Neural crest cell (in vitro differentiated cells): Measurements from ENCODE around the gene ANXA6. TPM values are rescaled to one million over a fixed set of nuclear protein-coding genes. Genes with fewer than 3 reads are reported as not detected.

Experiments used
- DNase-seq: peaks from one replicate; pipeline ENCODE4 v3.0.0; 2021; ENCODE audit warnings: low read depth, mixed read lengths, low spot score
- H3K27ac Mint-ChIP-seq: one replicate; pipeline ENCODE4 v1.8.0; 2021; ENCODE audit warnings: mild to moderate bottlenecking, mixed read lengths; ENCODE audit not compliant: unreplicated experiment
- H3K27me3 Mint-ChIP-seq: 2 replicates; pipeline ENCODE4 v1.8.0; 2021; ENCODE audit warnings: low read depth, mild to moderate bottlenecking, mixed read lengths
- H3K36me3 Mint-ChIP-seq: 2 replicates; pipeline ENCODE4 v1.8.0; 2021; ENCODE audit warnings: low read depth, mild to moderate bottlenecking, mixed read lengths
- H3K4me1 Mint-ChIP-seq: 2 replicates; pipeline ENCODE4 v1.8.0; 2021; ENCODE audit warnings: mixed read lengths
- H3K4me3 Mint-ChIP-seq: one replicate; pipeline ENCODE4 v1.8.0; 2021; ENCODE audit warnings: mild to moderate bottlenecking, mixed read lengths
- H3K9me3 Mint-ChIP-seq: 2 replicates; pipeline ENCODE4 v1.8.0; 2021; ENCODE audit warnings: mixed read lengths
- total RNA-seq: library from RNA; stranded (reverse); gene quantifications from 2 replicates; pipeline ENCODE4 v1.2.1, GENCODE V29; 2021
- TF ChIP-seq, protein P1 (sequence below): fragments of 200-600 bp; sonication (generic); conservative IDR thresholded peaks from 2 replicates; pipeline ENCODE4 v1.5.0; 2021; ENCODE audit warnings: antibody characterized with exemption, mild to moderate bottlenecking

ANXA6 gene
- total RNA-seq, 1 donor from 2014 or later = 151 TPM

DNA sequence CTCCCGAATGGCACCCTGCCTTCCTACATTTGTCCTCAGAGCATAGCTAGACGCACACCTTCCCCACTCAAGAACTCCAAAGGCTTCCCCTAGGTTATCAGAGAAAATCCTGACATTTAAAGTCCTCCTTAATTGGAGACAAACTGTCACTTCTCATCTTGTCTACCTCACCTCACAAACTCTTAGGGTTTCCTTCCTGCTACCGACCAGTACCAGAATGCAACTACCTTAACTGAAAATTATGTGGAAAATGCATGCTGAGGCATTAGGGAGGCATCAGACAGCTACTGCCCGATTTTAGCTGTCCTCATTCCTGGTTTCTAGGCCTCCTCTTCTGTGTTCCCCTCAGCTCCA, 58.8 kb downstream of the ANXA6 start:
- Mint-ChIP-seq H3K27ac (peak overlapping the region; percentile 38), H3K27me3 (peaks cover 4% of the 10 kb centered on the region), H3K4me3 (no peak overlapping the region), H3K4me1 (peaks cover 19% of the 10 kb centered on the region), H3K9me3 (no peaks in the 10 kb centered on the region), H3K36me3 (peaks cover 5% of the 10 kb centered on the region)
- TF ChIP-seq, protein P1, sequence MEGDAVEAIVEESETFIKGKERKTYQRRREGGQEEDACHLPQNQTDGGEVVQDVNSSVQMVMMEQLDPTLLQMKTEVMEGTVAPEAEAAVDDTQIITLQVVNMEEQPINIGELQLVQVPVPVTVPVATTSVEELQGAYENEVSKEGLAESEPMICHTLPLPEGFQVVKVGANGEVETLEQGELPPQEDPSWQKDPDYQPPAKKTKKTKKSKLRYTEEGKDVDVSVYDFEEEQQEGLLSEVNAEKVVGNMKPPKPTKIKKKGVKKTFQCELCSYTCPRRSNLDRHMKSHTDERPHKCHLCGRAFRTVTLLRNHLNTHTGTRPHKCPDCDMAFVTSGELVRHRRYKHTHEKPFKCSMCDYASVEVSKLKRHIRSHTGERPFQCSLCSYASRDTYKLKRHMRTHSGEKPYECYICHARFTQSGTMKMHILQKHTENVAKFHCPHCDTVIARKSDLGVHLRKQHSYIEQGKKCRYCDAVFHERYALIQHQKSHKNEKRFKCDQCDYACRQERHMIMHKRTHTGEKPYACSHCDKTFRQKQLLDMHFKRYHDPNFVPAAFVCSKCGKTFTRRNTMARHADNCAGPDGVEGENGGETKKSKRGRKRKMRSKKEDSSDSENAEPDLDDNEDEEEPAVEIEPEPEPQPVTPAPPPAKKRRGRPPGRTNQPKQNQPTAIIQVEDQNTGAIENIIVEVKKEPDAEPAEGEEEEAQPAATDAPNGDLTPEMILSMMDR = no peak
- no peak for DNase-seq

DNA sequence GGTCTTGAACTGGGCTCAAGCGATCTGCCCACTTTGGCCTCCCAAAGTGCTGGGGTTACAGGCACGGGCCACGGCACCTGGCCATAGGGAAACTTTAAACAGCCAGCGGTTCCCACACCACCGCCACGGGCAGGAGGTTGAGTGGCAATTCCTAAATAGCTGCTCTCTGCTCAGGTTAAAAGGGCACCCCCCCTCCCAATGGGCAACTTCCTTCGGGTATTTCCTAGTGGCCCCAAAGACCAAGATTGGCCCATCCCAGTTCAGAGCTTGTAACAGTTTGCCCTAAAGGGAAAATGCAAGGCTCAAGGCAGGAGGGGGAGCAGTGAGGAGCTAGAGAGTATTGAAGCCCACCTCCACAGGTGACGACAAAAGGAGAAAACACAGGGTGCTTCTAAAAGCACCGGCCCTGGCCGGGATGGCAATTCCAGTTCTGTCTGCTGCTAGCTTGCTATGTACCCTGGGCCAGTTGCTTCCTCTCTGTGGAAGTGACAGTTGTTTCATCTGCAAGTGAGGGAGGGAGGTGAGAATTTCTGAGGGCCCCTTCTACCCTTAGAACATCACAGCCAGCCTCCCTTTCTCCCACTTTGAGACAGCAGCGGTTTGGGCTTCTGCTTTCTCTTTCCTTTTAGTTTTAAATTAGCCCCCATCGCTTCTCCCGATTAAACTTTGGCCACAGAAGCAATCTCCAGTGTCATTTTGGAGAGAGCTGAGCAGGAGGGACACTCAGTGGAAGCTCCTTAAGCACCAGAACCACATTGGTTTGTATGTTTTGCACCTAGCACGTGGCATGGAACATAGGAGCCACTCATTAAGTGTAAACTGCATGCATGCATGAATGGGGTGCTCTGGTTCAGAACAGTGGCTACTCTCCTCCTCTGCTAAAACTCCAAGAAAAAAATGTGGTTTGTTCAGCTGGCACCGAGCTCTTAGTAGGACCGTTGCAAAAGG, 59.5 kb downstream of the ANXA6 start:
- Mint-ChIP-seq H3K9me3 (no peaks in the 10 kb centered on the region), H3K27ac (peak overlapping the region; percentile 38), H3K27me3 (peaks cover 4% of the 10 kb centered on the region), H3K36me3 (no peaks in the 10 kb centered on the region), H3K4me3 (no peak overlapping the region), H3K4me1 (peaks cover 19% of the 10 kb centered on the region)
- DNase-seq = no peak
- TF ChIP-seq, protein P1 = no peak

DNA sequence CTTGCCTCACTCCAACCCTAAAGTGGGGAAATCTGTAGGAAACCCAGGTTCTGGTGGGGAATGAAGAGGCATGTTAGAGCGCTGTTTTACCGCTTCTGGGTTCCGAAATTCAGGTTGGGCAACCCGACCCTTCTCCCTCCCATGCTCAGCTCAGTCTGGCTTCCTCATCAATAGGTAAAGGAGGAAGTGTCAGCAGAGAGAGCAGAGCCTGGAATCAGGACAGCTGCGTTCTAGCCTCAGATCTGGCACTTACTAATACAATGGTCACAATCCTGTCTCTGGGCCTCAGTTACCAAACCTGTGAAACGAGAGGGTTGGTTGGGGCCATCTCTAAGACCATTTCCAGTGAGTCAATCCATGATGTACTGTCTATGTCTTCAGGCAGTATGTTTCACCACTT, 60.5 kb downstream of the ANXA6 start:
- H3K4me1 Mint-ChIP-seq = peaks cover 19% of the 10 kb centered on the region
- DNase-seq = no peak
- no peaks in the 10 kb centered on the region for H3K9me3 Mint-ChIP-seq
- no peak overlapping the region for H3K27ac Mint-ChIP-seq
- H3K36me3 Mint-ChIP-seq = no peaks in the 10 kb centered on the region
- H3K4me3 Mint-ChIP-seq = no peak overlapping the region
- peaks cover 4% of the 10 kb centered on the region for H3K27me3 Mint-ChIP-seq
- TF ChIP-seq, protein P1 = no peak

DNA sequence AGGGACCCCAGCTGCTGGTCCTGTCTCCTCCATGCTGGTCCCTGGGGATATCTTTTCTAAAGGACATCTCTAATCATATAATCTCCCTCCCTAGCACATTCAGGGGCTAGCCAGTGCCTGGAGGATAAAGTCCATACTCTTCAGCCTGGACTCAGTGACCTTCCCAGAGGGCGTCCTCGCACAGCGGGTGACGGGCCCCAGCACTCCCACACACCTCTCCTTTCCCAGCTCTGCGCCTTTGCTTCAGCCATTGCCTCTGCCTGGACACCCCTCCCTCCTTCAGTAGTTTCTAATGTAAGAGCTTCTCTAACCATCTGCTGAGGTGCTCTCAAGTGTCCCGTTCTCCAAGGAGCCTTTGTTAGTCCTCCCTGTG, 61.6 kb downstream of the ANXA6 start:
- DNase-seq = no peak
- Mint-ChIP-seq H3K27me3 (peaks cover 9% of the 10 kb centered on the region), H3K4me1 (peaks cover 19% of the 10 kb centered on the region), H3K36me3 (no peaks in the 10 kb centered on the region), H3K27ac (peak overlapping the region; percentile 55), H3K4me3 (peak overlapping the region; percentile 12), H3K9me3 (no peaks in the 10 kb centered on the region)
- TF ChIP-seq, protein P1 = no peak

DNA sequence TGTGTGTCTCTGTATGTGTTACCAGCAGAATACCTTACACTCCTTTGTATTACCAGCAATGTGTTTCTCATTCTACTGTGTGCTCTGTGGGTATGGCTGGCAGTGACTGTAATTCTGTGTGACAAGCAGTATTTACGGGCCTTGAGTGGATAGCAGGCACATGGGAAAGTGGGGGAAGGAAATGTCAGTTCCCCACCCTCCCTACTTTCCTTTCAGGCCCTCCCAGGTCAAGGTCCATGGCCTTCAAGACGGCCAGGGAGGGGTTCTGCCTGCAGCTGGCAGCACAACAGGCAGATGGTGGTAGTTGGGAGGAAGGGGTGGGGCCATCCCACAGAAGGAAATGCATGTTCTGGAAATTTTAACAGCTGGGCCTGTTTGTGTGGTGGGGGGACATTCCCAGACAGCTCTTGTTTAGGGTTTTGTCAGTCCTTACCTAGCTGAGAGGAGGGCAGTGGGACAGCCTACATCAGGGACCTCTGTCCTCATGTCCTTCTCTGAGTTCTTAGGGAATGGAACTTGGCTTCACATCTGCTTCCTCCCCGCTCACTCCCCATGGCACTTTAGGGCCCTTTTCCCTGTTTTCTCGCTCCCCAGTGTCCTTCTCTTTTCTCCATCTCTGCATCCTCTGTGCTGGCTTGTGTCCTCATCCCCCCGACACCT, 62.1 kb downstream of the ANXA6 start:
- Mint-ChIP-seq H3K36me3 (no peaks in the 10 kb centered on the region), H3K4me3 (peak overlapping the region; percentile 12), H3K9me3 (no peaks in the 10 kb centered on the region), H3K27ac (peak overlapping the region; percentile 55), H3K4me1 (peaks cover 19% of the 10 kb centered on the region), H3K27me3 (peaks cover 12% of the 10 kb centered on the region)
- no peak for DNase-seq
- TF ChIP-seq, protein P1 = no peak
